Prostate gland (tissue), 2 donors: ENCODE data around the gene TAF4. TPM values are rescaled to one million over a fixed set of nuclear protein-coding genes. Genes with fewer than 3 reads are reported as not detected.
"Not testable (repeated sequence)": the region's sequence is repeated elsewhere in the genome, so short reads cannot be mapped to it uniquely, and the experiment has no call there.

Experiments used
- DNase-seq: peaks from one replicate; pipeline ENCODE4 v3.0.0-alpha.2; 2019; ENCODE audit warnings: low spot score
- H3K27ac ChIP-seq, 2 donors: fragments of 200-600 bp; sonication (generic); 2 replicates each; pipeline ENCODE4 v1.5.1; 2017 to 2019
- H3K27me3 ChIP-seq: fragments of 200-600 bp; sonication (generic); replicated peaks from 2 replicates; pipeline ENCODE4 v1.5.1; 2019; ENCODE audit not compliant: insufficient read depth
- H3K36me3 ChIP-seq, 2 donors: fragments of 200-600 bp; sonication (generic); 1 replicate in 1 of 2; 2 replicates in 1 of 2; pipeline versions ENCODE4 v1.5.1 to v1.8.1; 2017 to 2019
- H3K4me1 ChIP-seq: fragments of 200-600 bp; sonication (generic); replicated peaks from 2 replicates; pipeline ENCODE4 v1.5.1; 2019
- H3K4me3 ChIP-seq, 2 donors: fragments of 200-600 bp; sonication (generic); 2 replicates each; pipeline ENCODE4 v1.5.1; 2017 to 2019
- H3K9me3 ChIP-seq: fragments of 200-600 bp; sonication (generic); 2 replicates; pipeline ENCODE4 v1.5.1; 2017
- POLR2A ChIP-seq: fragments of 450-650 bp; IDR thresholded peaks from one replicate; pipeline ENCODE4 v1.6.1; 2016; ENCODE audit warnings: antibody characterized with exemption, mild to moderate bottlenecking
- POLR2AphosphoS5 ChIP-seq: sonication (generic); formaldehyde crosslinking; IDR thresholded peaks from one replicate; pipeline ENCODE4 v1.6.1; 2017; ENCODE audit warnings: antibody characterized with exemption
- WGBS: methylation state at CpG from one replicate; pipeline ENCODE4 v1.1.5; 2018; 5-methylcytosine and 5-hydroxymethylcytosine counted together
- intact Hi-C: fragments of 100-400 bp; cut with DNase I; formaldehyde crosslinking; loops from one replicate; pipeline ENCODE4 v1.14.2; 2022
- total RNA-seq, 2 donors: library from RNA; depleted of rRNA; stranded (reverse); fragments of >200 nt; gene quantifications; one replicate each; pipeline ENCODE4 v1.1.0, GENCODE V29; 2016
- TF ChIP-seq, protein P1 (sequence below), 4 experiments: fragments of 200-600 bp in 2 of 4; fragments of 450-650 bp in 2 of 4; sonication (generic) in 2 of 4; IDR thresholded peaks; 1 replicate in 3 of 4; 2 replicates in 1 of 4; pipeline ENCODE4 v1.5.1; 2016 to 2019; ENCODE audit warnings: antibody characterized with exemption in 4 of 4, mild to moderate bottlenecking in 2 of 4, moderate library complexity in 2 of 4

TAF4 gene
- total RNA-seq, 2 donors from 2014 or later, result 19.9 to 57.1 TPM

DNA sequence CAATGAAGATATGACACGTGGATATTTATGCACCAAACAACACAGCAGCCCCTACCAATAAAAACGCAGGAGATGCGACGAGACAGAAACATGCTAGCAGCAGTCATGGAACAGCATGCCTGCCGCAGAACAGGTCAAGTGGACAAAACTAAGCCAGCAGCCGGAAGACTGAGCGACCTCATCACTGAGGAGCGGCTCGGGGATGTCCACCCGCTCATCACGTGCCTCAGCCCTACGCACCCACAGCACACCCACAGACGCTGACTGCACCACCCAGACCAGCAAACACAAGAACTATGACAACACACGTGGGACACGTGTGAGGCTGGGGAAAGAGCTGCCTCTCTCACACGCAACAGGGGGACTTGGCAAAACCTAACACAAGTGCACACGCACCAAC, 81.7 kb downstream of the TAF4 start:
- 83% methylated on average over 17 of the region's 17 CpGs for WGBS

DNA sequence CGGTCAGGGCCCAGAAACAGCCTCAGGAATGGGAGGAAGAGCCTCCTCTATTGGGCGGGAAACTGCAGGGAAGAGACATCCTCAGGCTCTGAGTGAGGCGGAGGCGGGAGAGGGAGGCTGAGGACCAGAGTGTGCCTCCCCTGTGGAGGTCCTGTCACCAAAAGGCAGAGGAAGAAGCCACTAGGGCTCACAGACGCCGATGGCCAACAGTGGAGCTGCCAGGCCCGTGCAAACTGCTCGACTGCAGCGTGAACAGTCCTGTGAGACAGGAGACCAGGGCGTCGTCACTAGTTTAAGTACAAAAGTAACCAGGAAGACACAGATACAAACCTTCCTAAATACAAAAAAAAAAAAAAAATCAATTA, 82.7 kb downstream of the TAF4 start:
- no peaks in the 10 kb centered on the region for H3K36me3 ChIP-seq
- no peak for TF ChIP-seq POLR2A
- no peak for TF ChIP-seq POLR2AphosphoS5
- TF ChIP-seq, protein P1, sequence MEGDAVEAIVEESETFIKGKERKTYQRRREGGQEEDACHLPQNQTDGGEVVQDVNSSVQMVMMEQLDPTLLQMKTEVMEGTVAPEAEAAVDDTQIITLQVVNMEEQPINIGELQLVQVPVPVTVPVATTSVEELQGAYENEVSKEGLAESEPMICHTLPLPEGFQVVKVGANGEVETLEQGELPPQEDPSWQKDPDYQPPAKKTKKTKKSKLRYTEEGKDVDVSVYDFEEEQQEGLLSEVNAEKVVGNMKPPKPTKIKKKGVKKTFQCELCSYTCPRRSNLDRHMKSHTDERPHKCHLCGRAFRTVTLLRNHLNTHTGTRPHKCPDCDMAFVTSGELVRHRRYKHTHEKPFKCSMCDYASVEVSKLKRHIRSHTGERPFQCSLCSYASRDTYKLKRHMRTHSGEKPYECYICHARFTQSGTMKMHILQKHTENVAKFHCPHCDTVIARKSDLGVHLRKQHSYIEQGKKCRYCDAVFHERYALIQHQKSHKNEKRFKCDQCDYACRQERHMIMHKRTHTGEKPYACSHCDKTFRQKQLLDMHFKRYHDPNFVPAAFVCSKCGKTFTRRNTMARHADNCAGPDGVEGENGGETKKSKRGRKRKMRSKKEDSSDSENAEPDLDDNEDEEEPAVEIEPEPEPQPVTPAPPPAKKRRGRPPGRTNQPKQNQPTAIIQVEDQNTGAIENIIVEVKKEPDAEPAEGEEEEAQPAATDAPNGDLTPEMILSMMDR (IDR thresholded peaks at IDR 0.05), result no peak
- no peak overlapping the region for H3K27ac ChIP-seq
- no peak for DNase-seq
- no peaks in the 10 kb centered on the region for H3K9me3 ChIP-seq
- intact Hi-C loops, result no loop called here
- no peaks in the 10 kb centered on the region for H3K27me3 ChIP-seq
- no peak overlapping the region for H3K4me3 ChIP-seq
- WGBS, result 84% methylated on average over 11 of the region's 11 CpGs
- H3K4me1 ChIP-seq, result no peaks in the 10 kb centered on the region

More for the DNA sequence above, 81.7 kb downstream of the TAF4 start:
- H3K27ac ChIP-seq, result no peak overlapping the region
- H3K4me3 ChIP-seq, result no peak overlapping the region
- H3K4me1 ChIP-seq, result no peaks in the 10 kb centered on the region
- intact Hi-C loops, result no loop called here
- H3K27me3 ChIP-seq, result no peaks in the 10 kb centered on the region
- H3K9me3 ChIP-seq, result no peaks in the 10 kb centered on the region
- TF ChIP-seq POLR2A, result no peak
- H3K36me3 ChIP-seq, result no peaks in the 10 kb centered on the region
- DNase-seq, result no peak

DNA sequence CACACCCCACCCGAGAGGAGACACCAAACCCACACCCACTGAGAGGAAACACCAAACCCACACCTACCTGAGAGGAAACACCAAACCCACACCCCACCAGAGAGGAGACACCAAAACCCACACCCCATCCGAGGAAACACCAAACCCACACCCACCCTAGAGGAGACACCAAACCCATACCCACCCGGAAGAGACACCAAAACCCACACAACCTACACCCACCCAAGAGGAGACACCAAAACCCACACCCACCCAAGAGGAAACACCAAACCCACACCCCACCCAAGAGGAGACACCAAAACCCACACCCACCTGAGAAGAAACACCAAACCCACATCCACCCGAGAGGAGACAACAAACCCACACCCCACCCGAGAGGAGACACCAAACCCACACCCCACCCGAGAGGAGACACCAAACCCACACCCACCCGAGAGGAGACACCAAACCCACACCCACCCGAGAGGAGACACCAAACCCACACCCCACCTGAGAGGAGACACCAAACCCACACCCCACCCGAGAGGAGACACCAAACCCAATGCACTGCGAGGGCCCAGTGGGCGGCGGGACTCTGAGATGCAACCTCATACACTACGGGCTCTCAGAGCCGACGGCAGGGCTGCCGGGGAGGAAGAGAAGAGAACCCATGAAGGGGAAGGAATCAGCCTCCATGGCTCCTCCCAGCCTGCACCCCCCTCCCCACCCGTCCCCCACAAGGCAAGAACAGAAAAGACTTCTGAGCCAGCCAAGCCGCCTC, 83.3 kb downstream of the TAF4 start:
- TF ChIP-seq POLR2AphosphoS5, result no peak
- TF ChIP-seq, protein P1 (IDR thresholded peaks at IDR 0.05), result no peak
- no peak for TF ChIP-seq POLR2A
- H3K4me1 ChIP-seq, result no peaks in the 10 kb centered on the region
- intact Hi-C loops, result no loop called here
- H3K27me3 ChIP-seq, result no peaks in the 10 kb centered on the region
- no peak overlapping the region for H3K4me3 ChIP-seq
- 85% methylated on average over 17 of the region's 18 CpGs for WGBS
- no peak for DNase-seq
- H3K9me3 ChIP-seq, result no peaks in the 10 kb centered on the region
- H3K27ac ChIP-seq, result no peak overlapping the region
- no peaks in the 10 kb centered on the region for H3K36me3 ChIP-seq

DNA sequence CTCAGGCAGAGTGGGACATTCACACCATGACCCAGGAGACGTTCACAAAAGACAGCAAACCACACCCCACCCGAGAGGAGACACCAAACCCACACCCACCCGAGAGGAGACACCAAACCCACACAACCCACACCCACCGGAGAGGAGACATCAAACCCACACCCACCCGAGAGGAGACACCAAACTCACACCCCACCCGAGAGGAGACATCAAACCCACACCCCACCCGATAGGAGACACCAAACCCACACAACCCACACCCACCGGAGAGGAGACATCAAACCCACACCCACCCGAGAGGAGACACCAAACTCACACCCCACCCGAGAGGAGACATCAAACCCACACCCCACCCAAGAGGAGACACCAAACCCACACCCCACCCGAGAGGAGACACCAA, 84.0 kb downstream of the TAF4 start:
- H3K27me3 ChIP-seq, H3K4me3 ChIP-seq, H3K27ac ChIP-seq, H3K4me1 ChIP-seq, H3K36me3 ChIP-seq, intact Hi-C loops, DNase-seq, H3K9me3 ChIP-seq: not testable (repeated sequence)
- 82% methylated on average over 11 of the region's 11 CpGs for WGBS

DNA sequence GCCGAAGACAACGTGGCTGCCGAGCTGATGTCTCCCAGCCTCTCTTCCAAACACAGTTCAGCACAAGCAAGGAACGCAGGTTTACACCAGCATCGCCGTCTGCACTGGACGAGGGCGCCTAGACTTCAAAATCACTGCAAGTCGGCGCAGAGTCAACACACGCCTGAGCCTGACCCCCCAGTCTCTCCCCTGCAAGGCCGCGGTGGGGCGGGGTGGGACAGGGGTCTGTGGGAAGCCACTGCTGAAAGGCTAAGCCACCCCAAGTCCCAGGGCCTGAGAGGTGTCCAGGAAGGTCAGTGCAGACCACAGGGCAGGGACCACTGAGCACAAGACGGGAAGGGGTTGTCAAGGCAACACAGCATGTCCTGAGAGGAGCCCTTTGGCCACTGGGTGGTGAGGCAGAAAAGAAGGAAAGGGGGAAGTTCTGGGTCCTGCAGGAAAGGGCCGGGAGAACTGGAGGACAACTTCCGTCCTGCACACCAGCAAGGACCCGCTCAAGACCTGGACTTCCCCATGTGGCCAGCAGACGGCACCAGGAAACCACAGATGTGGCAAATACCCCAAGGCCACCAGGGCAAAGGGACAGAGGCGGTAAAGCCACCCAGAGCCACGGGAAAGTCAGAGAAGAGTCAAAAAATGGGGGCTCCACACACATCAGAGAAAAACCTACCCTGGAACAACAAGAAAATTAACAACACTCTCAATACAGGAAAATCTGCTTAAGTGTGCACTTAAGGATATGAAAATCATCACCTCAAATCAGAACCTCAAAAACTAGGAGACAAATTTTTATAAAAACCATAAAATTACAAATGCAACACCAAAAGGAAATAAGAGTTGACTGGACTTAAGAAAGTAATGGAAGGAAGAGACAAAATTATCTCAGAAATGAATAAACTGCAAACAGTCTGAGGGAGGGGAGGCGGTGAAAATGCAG, 84.8 kb downstream of the TAF4 start:
- DNase-seq, result no peak
- H3K36me3 ChIP-seq, result no peaks in the 10 kb centered on the region
- WGBS, result 80% methylated on average over 22 of the region's 22 CpGs

More for the DNA sequence above, 84.8 kb downstream of the TAF4 start:
- Histone ChIP-seq H3K4me3 (no peak overlapping the region), H3K9me3 (no peaks in the 10 kb centered on the region), H3K4me1 (no peaks in the 10 kb centered on the region), H3K27ac (no peak overlapping the region), H3K27me3 (no peaks in the 10 kb centered on the region)
- intact Hi-C loops, result no loop called here
- TF ChIP-seq POLR2AphosphoS5, result no peak
- TF ChIP-seq, protein P1 (IDR thresholded peaks at IDR 0.05), result peak in 2 of 4 experiments; percentile 28 to 29
- TF ChIP-seq POLR2A, result no peak
